NCI-H2081 (cell line): ENCODE results near the gene CTDNEP1.
"Not testable (repeated sequence)": the region's sequence is repeated elsewhere in the genome, so short reads cannot be mapped to it uniquely, and the experiment has no call there.

ENCODE experiments used
- DNase-seq, 2 experiments: peaks; one replicate each; lab custom pipeline; 2025; lab: John Stamatoyannopoulos, UW

The CTDNEP1 gene

GRCh38 chr17:7248796-7249195 lies 2.7 kb downstream of the CTDNEP1 start:
- DNase-seq = no peak

DNA sequence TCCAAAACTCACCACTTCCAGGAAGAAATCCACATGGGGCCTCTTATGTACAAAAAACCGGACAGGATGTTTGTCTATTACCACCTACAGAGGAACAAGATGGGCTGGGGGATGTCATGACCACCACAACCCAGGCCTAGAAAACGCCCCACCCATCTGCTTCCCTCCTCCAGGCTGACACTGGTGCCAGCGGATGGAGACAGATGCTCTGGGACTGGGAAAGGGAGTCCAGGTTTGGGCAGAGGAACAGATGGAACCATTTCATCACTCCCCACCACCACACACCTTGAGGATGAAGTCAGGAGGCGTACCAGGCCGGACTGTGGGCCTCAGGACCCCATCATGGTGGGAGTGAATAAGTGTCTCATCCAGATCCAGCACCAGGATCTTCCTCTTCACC lies 4.8 kb downstream of the CTDNEP1 start:
- DNase-seq = no peak

DNA sequence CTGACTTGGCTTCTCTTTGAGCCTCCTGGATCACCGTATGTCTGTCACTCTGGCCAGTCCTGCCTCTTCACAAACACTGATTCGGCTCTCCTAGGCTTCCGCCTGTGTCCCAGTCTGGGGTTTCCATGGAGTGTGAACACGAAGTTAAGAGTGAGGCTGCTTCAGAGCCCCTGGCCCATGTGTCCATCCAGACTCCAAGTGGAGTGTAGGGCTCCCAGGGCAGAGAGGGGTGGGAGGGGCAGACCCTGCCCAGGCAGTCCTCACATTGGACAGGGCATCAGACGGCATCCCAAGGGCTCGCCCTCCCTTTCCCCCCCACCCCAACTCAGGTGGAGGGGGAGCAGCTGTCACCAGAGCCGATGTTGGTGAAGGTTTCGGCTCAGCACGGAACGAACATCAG lies 7.7 kb downstream of the CTDNEP1 start:
- DNase-seq = not testable (repeated sequence)

GRCh38 chr17:7243453-7243729 lies 8.1 kb downstream of the CTDNEP1 start:
- DNase-seq = no peak

- peak; percentile 87 to 93 for DNase-seq
Measured at GRCh38 chr17:7242717-7243452, 8.6 kb downstream of the CTDNEP1 start.

DNA sequence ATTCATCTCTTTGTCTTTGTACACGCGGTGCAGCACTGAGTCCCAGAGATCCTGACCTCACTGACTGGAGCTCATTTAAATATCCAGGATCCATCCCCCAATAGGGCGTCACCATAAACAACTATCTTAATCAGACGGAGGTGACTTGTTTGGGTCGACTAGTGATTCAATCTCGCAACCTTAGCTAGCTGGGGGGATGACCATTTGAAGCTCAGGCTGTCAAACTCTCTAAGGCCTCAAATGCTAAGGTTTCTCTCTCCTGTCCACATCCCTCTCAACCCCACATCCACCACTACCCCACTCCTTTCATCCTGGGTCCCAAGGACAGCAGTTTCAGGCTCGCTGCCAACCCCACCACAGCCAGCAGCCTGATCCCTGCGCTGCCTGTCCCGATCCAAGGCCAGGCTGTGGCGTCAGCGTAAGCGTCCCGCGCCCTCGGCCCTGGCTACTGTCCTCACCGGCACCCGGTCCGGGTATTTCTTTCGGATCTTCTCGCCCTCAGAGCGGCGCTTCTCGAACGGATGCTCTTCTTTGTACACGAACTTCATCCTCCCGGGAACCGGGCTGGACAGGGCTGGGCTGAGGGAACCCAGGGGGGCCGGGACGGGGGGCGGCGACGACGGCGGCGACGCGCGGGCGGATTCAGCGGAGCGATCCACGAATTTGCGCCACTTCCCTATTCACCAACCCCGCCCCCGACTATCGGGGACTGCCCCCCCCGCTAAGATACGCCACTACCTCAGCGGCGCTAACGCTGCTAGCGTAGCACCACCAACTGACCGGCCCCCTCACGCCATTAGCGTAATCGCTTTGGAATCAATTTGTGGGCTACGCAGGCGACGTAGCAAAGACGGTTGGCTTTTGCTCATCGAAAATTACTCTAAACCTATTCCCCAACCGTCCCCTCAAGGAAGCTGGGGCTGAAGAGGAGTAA lies 9.5 kb downstream of the CTDNEP1 start, which contains the start of gene GABARAP:
TSS of gene GABARAP (minus strand) at position 667 of the 934 bp plus-strand sequence. CDS start at position 548, 119 bp downstream.
- DNase-seq = peak; percentile 68 to 83

DNA sequence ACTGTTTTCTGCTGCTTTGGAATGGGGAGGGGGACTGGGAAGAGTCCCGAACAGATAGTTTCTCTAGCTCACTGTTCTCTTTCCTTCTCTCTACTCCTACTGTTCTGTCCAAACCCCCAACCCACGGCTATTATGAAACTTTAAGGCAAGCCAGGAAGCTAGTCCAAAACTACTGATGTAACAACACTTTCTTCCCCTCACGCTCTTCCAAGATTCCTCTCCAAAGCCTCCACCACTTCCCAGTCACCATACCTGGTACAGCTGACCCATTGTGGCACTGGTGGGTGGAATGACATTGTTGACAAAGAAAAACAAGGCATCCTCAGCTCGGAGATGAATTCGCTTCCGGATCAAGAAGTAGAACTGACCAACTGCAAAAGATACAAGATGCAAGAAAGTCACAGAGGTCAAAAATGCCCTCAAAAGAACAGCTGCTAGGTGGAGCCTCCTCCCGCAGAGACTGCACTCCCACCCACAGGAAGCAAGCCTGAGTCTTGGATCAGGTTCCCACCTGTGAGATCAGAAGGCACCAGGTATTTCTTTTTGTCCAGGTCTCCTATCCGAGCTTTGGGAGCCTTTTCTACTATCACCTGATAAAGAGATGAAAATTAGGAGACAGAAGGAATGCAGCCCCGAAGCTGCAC lies 10.3 kb downstream of the CTDNEP1 start:
- peak in 1 of 2 experiments; percentile 33 for DNase-seq

GRCh38 chr17:7240375-7240774 lies 11.2 kb downstream of the CTDNEP1 start:
- peak in 1 of 2 experiments; percentile 7 for DNase-seq

DNA sequence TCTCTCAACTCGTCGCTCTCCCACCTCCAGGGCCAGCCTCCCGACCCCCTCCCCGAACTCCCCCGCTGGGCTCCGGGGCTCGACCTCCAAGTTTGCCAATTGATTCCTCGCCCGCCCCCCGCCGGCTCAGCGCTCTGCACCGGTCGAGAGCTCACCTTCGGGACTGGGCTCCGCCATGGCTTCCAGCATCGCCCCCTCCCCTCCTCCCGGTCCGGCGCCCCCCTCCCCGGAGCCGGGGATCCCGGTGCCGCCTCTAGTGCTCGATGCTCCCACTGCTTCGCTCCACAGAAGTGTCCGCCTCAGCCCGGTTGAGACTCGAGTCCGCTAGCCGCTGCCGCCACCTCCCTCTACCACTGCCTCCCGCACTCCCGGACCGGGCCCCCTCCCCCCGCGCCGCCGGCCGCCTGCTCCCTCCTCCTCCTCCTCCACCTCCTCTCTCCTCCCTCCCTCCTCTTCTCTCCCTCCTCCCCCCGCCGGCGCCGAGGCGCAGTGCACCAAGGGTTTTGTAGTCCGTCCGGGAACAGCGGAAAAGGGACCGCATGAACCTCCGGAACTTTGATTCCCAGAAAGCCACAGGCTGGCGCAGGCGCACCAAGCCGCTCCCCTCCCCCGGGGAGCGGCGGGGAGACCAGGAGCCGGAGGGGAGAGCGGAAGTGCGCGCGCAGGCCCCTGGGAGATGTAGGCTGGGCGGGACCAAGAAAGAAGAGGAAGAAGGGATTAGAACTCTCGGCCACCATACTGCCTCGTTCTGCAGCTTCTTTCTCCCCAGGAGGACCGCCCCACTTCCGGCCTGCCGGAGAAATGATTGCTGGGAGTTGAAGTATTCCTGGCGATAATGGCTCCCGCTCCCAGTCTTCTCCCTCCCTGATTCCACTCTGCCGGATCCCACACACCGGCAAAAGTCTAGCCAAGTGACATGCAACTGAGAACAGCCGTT lies 12.2 kb downstream of the CTDNEP1 start, which contains the start of gene PHF23:
TSS of gene PHF23 (minus strand) at position 367 of the 937 bp plus-strand sequence. CDS start at position 189, 178 bp downstream.
- peak; percentile 94 to 97 for DNase-seq

- DNase-seq = no peak
Measured at GRCh38 chr17:7238420-7239090, 13.0 kb downstream of the CTDNEP1 start.

DNA sequence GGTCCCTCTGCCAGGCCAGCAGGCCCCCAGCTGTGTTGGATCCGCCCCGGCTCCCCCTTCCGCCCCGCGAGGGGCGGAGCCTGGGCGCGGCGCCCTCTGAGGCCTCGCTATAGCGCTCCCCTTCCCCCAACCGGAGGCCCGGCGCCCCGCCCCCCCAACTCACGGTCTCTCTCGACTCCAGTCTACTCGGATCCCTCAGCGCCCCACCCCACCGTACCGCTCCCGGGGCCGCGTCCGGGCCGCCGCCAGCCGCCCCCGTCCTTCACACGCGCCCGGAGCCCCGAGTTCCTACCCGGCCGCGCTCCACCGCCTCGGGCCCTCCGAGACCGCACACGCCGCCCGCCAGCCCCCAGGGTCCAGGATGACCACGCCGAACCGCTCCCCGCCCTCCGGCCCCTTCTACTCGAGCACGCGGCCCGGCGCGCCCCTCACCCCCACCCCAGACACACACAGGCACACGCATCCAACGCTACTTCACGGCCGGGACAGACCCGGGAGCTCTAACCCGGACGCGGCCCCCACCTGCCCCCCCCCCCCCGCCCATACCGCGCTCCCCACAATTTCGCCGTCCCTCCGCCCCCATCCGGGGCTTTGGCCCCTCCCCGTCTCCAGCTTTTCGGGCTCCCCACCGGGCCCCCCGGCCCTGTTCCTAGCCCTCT lies 13.6 kb downstream of the CTDNEP1 start:
- DNase-seq = peak; percentile 34 to 65

GRCh38 chr17:7237266-7237760 lies 14.2 kb downstream of the CTDNEP1 start:
- no peak for DNase-seq

DNA sequence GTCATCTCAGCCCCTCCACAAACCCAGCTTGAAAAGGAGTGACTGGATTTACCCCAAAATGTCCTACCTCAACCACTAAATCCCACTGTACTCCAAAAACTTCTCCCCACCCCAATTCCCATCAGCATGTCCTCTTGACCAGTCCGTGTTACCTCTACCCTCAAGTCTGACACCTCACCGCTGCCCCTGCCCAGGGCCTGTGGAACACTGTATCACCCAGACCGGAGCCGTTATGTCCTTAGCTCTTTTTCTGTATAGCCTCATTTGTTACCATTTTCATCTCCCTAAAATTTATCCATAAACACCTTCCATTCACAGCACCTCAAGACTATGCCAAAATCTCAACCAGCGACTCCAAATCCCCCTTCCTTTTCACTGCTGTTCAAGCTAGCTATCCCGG lies 14.7 kb downstream of the CTDNEP1 start:
- no peak for DNase-seq

- no peak for DNase-seq
Measured at GRCh38 chr17:7235693-7236665, 15.6 kb downstream of the CTDNEP1 start.

DNA sequence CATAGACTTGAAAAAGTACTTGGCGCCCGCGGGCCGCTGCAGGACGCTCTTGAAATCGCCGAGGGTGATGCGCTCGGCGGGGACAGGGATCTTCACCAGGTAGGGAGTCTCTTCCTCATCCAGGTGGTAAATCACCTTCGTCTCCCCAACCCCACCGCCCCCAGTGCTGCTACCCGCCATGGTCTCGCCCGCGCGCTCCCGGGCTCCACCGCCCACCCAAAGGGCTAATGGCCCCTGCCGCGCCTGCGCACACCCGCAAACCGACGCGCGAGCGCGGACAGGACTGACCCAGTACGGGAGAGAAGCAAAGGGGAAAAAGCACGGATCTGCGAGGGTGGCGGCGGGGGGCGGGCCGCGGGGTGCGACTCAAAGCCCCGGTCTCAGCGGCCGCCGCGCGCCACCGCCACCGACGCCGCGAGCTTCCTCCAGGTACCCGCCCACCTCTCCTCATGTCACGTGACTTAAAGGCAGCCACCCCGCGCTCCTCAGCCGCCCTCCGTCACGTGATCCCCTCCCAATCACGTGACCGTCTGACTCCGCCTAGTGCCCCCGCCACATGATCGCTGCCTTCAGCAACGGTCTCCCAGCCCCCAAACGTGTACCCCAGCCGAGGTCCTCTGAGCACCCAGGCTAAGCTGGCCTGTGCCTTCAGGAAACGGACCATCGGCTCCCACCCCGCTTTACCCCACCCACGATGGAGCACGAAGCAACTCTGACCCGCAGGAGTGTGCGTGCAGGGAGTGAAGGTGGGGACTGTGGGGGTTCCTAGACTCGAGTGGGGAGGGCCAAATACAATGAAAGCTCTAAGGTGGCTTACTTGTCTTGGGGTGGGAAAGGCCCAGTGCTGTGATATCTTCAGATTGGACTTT lies 17.2 kb downstream of the CTDNEP1 start, which contains the start of gene DVL2:
TSS of gene DVL2 (minus strand) at position 435 of the 869 bp plus-strand sequence. CDS start at position 180, 255 bp downstream.
- peak; percentile 79 to 82 for DNase-seq

- DNase-seq = no peak
Measured at GRCh38 chr17:7233701-7234082, 17.8 kb downstream of the CTDNEP1 start.

GRCh38 chr17:7232114-7232513 lies 19.4 kb downstream of the CTDNEP1 start:
- DNase-seq = no peak

DNA sequence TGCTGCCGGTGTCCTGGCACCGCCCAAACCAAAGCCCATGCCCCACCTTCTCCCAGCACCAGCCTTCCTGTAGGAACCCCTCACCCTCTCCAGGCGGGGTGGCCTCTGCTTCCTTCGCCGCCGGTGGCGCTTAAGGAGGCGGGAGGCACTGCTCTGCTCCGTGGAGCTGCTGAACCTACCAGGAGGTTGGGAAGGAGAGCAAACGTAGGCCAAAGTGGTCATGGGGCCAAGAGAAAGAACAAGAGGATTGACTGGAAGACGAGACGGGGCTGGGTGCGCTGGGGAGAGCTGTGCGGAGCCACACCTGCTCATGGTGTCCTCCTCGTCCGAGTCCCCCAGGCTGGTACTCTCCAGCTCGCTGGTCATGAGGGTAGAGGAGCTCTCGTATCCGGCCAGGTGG lies 22.0 kb downstream of the CTDNEP1 start:
- DNase-seq = no peak
